IMR-90 (cell line): ENCODE data around the gene IFT20. TPM values are rescaled to one million over a fixed set of nuclear protein-coding genes. Genes with fewer than 3 reads are reported as not detected.

Source experiments
- ATAC-seq: fragments of 200-7000 bp; cut with Tn5 transposase; 2 replicates; pipeline ENCODE4 v1.9.1; 2020; ENCODE audit warnings: low read depth, mild to moderate bottlenecking, moderate library complexity
- BruUV-seq: library from RNA; stranded (reverse); fragments of 400-500 nt; replicated peaks from 2 replicates; lab custom pipeline; 2021; lab: Mats Ljungman, UMichigan
- CTCF ChIA-PET: fragments of 300-600 bp; formaldehyde crosslinking; extraction: SDS; loops from one replicate; lab custom pipeline; 2021; ENCODE audit warnings: antibody characterized with exemption; lab: Yijun Ruan, JAX
- POLR2A ChIA-PET: fragments of 300-600 bp; sonication (Branson Sonifier 250); formaldehyde crosslinking; loops from one replicate; lab custom pipeline; 2022; ENCODE audit warnings: antibody characterized with exemption; ENCODE audit not compliant: unreplicated experiment; lab: Charles Lee
- DNase-seq: peaks from one replicate; pipeline ENCODE4 v3.0.0; 2013
- H2AFZ ChIP-seq: replicated peaks from 2 replicates; pipeline ENCODE3; 2013; ENCODE audit warnings: low read length, mild to moderate bottlenecking; ENCODE audit not compliant: poor library complexity
- H2AK5ac ChIP-seq: 2 replicates; pipeline ENCODE4 v1.6.1; 2013; ENCODE audit warnings: low read depth, low read length, inconsistent platforms
- H2AK9ac ChIP-seq: replicated peaks from 2 replicates; pipeline ENCODE3; 2013; ENCODE audit warnings: mild to moderate bottlenecking, low read depth, low read length, moderate library complexity; ENCODE audit not compliant: poor library complexity
- H2BK120ac ChIP-seq: 2 replicates; pipeline ENCODE4 v1.6.1; 2013; ENCODE audit warnings: low read depth, low read length, inconsistent platforms
- H2BK15ac ChIP-seq: 3 replicates; pipeline ENCODE4 v1.6.1; 2013; ENCODE audit warnings: low read depth, low read length, inconsistent platforms
- H2BK20ac ChIP-seq: 2 replicates; pipeline ENCODE4 v1.6.1; 2013; ENCODE audit warnings: low read depth, mild to moderate bottlenecking, inconsistent platforms, low read length, moderate library complexity
- H2BK5ac ChIP-seq: 2 replicates; pipeline ENCODE4 v1.6.1; 2013; ENCODE audit warnings: mild to moderate bottlenecking, low read depth, low read length, inconsistent platforms; ENCODE audit not compliant: poor library complexity, severe bottlenecking
- H3K14ac ChIP-seq: replicated peaks from 2 replicates; pipeline ENCODE4 v1.6.1; 2013; ENCODE audit warnings: low read depth, low read length, inconsistent platforms
- H3K18ac ChIP-seq: 2 replicates; pipeline ENCODE4 v1.6.1; 2013; ENCODE audit warnings: low read depth, low read length, control low read depth
- H3K23ac ChIP-seq: 2 replicates; pipeline ENCODE4 v1.6.1; 2013; ENCODE audit warnings: low read depth, low read length, inconsistent platforms
- H3K27ac ChIP-seq: 2 replicates; pipeline ENCODE4 v1.5.1; 2013; ENCODE audit warnings: mild to moderate bottlenecking, control low read depth, low read length; ENCODE audit not compliant: insufficient read depth
- H3K27me3 ChIP-seq: 2 replicates; pipeline ENCODE4 v1.6.1; 2013; ENCODE audit warnings: low read length; ENCODE audit not compliant: control insufficient read depth, insufficient read depth
- H3K36me3 ChIP-seq: 2 replicates; pipeline ENCODE4 v1.6.1; 2013; ENCODE audit warnings: low read length, mixed read lengths; ENCODE audit not compliant: control insufficient read depth, insufficient read depth
- H3K4ac ChIP-seq: 2 replicates; pipeline ENCODE4 v1.6.1; 2013; ENCODE audit warnings: low read depth, low read length, inconsistent platforms
- H3K4me1 ChIP-seq: 2 replicates; pipeline ENCODE4 v1.6.1; 2013; ENCODE audit warnings: low read length, mixed read lengths; ENCODE audit not compliant: control insufficient read depth, insufficient read depth
- H3K4me2 ChIP-seq: 2 replicates; pipeline ENCODE4 v1.6.1; 2013; ENCODE audit warnings: low read depth, mild to moderate bottlenecking, control low read depth, low read length, moderate library complexity
- H3K4me3 ChIP-seq: 2 replicates; pipeline ENCODE4 v1.5.1; 2013; ENCODE audit warnings: low read depth, mild to moderate bottlenecking, control low read depth, low read length, moderate library complexity; ENCODE audit not compliant: insufficient read depth
- H3K56ac ChIP-seq: 2 replicates; pipeline ENCODE4 v1.6.1; 2013; ENCODE audit warnings: low read length, inconsistent platforms; ENCODE audit not compliant: insufficient read depth; ENCODE audit errors: extremely low read depth
- H3K79me1 ChIP-seq, 2 experiments: 2 replicates each; pipeline ENCODE4 v1.6.1; 2013; ENCODE audit warnings: low read length in 2 of 2, inconsistent platforms in 1 of 2, low read depth in 1 of 2
- H3K9ac ChIP-seq: 2 replicates; pipeline ENCODE4 v1.6.1; 2013; ENCODE audit warnings: low read depth, low read length, control low read depth
- H3K9me1 ChIP-seq: 2 replicates; pipeline ENCODE4 v1.6.1; 2013; ENCODE audit warnings: low read length, inconsistent platforms; ENCODE audit not compliant: insufficient read depth
- H3K9me3 ChIP-seq: 2 replicates; pipeline ENCODE4 v1.6.1; 2013; ENCODE audit warnings: low read length; ENCODE audit not compliant: control insufficient read depth, insufficient read depth
- H4K20me1 ChIP-seq: 2 replicates; pipeline ENCODE4 v1.6.1; 2013; ENCODE audit warnings: low read length, inconsistent platforms; ENCODE audit not compliant: insufficient read depth
- H4K5ac ChIP-seq: 2 replicates; pipeline ENCODE4 v1.6.1; 2013; ENCODE audit warnings: mild to moderate bottlenecking, low read depth, low read length, control low read depth
- H4K8ac ChIP-seq, 2 experiments: 2 replicates each; pipeline ENCODE4 v1.6.1; 2013; ENCODE audit warnings: low read depth in 2 of 2, low read length in 2 of 2, control low read depth in 1 of 2, inconsistent platforms in 1 of 2
- H4K91ac ChIP-seq: 2 replicates; pipeline ENCODE4 v1.6.1; 2013; ENCODE audit warnings: low read depth, low read length, inconsistent platforms; ENCODE audit not compliant: insufficient read depth
- BHLHE40 ChIP-seq: fragments of 150-350 bp; IDR thresholded peaks from 2 replicates; pipeline ENCODE4 v1.6.1; 2016; ENCODE audit warnings: mild to moderate bottlenecking, low read depth, low read length
- CEBPB ChIP-seq: IDR thresholded peaks from 2 replicates; pipeline ENCODE4 v1.6.1; 2012; ENCODE audit warnings: low read depth, low read length, improper control_type of control experiment
- CHD1 ChIP-seq: IDR thresholded peaks from 2 replicates; pipeline ENCODE4 v1.6.1; 2012; ENCODE audit warnings: low read depth, low read length, improper control_type of control experiment
- FOS ChIP-seq: fragments of 150-350 bp; IDR thresholded peaks from 2 replicates; pipeline ENCODE4 v1.6.1; 2016; ENCODE audit warnings: low read depth, low read length
- MAFK ChIP-seq: IDR thresholded peaks from 2 replicates; pipeline ENCODE4 v1.6.1; 2012; ENCODE audit warnings: low read depth, low read length, improper control_type of control experiment
- MAZ ChIP-seq: IDR thresholded peaks from 2 replicates; pipeline ENCODE4 v1.6.1; 2012; ENCODE audit warnings: low read depth, mild to moderate bottlenecking, low read length, improper control_type of control experiment, moderate library complexity, borderline replicate concordance
- RAD21 ChIP-seq: IDR thresholded peaks from 2 replicates; pipeline ENCODE4 v1.6.1; 2012; ENCODE audit warnings: low read length, improper control_type of control experiment
- USF2 ChIP-seq: fragments of 150-350 bp; IDR thresholded peaks from 2 replicates; pipeline ENCODE4 v1.6.1; 2017; ENCODE audit warnings: mild to moderate bottlenecking, antibody characterized with exemption, low read length, low read depth
- WGBS, 2 experiments: methylation state at CpG; one replicate each; pipeline versions ENCODE4 v1.1.5 to v1.1.7; 2013; ENCODE audit warnings: missing lambda C conversion rate in 2 of 2; ENCODE audit not compliant: insufficient read length in 1 of 2; ENCODE audit errors: extremely low coverage in 2 of 2; 5-methylcytosine and 5-hydroxymethylcytosine counted together
- dilution Hi-C: fragments of 300-500 bp; cut with HindIII; formaldehyde crosslinking; loops from one replicate; pipeline ENCODE4 v1.14.3; 2018; ENCODE audit warnings: low sequenced_read_pairs; ENCODE audit not compliant: unreplicated experiment
- in situ Hi-C: fragments of 300-500 bp; cut with MboI; formaldehyde crosslinking; loops from 3 replicates; pipeline ENCODE4 v1.14.3; 2019; ENCODE audit warnings: low sequenced_read_pairs, inconsistent platforms, mixed read lengths
- intact Hi-C: fragments of 100-400 bp; cut with micrococcal nuclease; formaldehyde crosslinking; loops from 2 replicates; pipeline ENCODE4 v1.10.0; 2022
- polyA plus RNA-seq, 3 experiments: library from polyadenylated mRNA; depleted of rRNA; stranded (reverse); fragments of >200 nt; gene quantifications; 2 replicates each; pipeline ENCODE4 v1.2.3, GENCODE V29; 2012; ENCODE audit warnings: low replicate concordance in 1 of 3
- total RNA-seq: library from RNA; depleted of rRNA; stranded (reverse); fragments of >200 nt; gene quantifications from 2 replicates; pipeline ENCODE4 v1.2.3, GENCODE V29; 2012

Gene IFT20
- total and polyA plus RNA-seq, 2 of the 4 experiments (the other 2 are of a cell fraction), result 25.5 to 46.3 TPM

GRCh38 chr17:28327031-28327607 lies 8.2 kb downstream of the IFT20 start:
- Histone ChIP-seq H4K5ac (no peak overlapping the region), H3K27me3 (no peaks in the 10 kb centered on the region), H3K4me2 (no peak overlapping the region), H3K9me1 (no peaks in the 10 kb centered on the region), H2BK20ac (no peak overlapping the region), H3K4ac (no peak overlapping the region), H3K23ac (no peak overlapping the region), H4K8ac (no peak overlapping the region), H2BK15ac (no peak overlapping the region), H4K20me1 (no peaks in the 10 kb centered on the region), H3K27ac (no peak overlapping the region), H3K4me1 (peaks cover 6% of the 10 kb centered on the region; the same call in 1 of the 2 replicates), H3K18ac (no peak overlapping the region), H3K9me3 (no peaks in the 10 kb centered on the region), H2BK5ac (no peak overlapping the region), H3K9ac (no peak overlapping the region), H3K56ac (no peak overlapping the region), H3K4me3 (no peak overlapping the region), H3K36me3 (peaks cover 31% of the 10 kb centered on the region), H2BK120ac (no peak overlapping the region), H3K14ac (no peak overlapping the region), H3K79me1 (peaks cover 21 to 36% of the 10 kb centered on the region in 2 experiments), H2AFZ (no peak overlapping the region), H4K91ac (no peak overlapping the region), H2AK5ac (no peak overlapping the region), H2AK9ac (no peak overlapping the region)
- TF ChIP-seq FOS (peak; percentile 31; the same call in 1 of the 2 replicates), CEBPB (no peak), RAD21 (no peak), MAFK (peak; percentile 6; the same call in 1 of the 2 replicates), USF2 (peak; percentile 31; the same call in 1 of the 2 replicates), MAZ (no peak), CHD1 (no peak), BHLHE40 (no peak)
- 80% methylated on average over 1 of the region's 9 CpGs; no CpG with 5 or more reads in 1 of the 2 experiments for whole genome bisulfite sequencing, 2 experiments
- CTCF ChIA-PET, result no interaction called here
- BruUV-seq, result TSS peak; percentile 82
- dilution Hi-C loops (no loop called here), intact Hi-C loops (loop anchor here (10.0 kb wide), 1 partner anchor 522 kb away; the partner anchor contains the start of gene NOS2), in situ Hi-C loops (loop anchor here (10.0 to 25.0 kb wide), 2 partner anchors 282 to 790 kb away; partner anchors contain the start of gene NLK)
- POLR2A ChIA-PET, result no interaction called here
- ATAC-seq (no peak), DNase-seq (peak; percentile 52)
